ENCODE measurements around the gene VIM.

The VIM gene

GRCh38 chr10:17188644-17189172 is 39.3 kb upstream of the VIM start:
- TF ChIP-seq CTCF (conservative IDR thresholded peaks at IDR 0.05; ENCODE audit: low read depth, low read length), result no peak
- DNase-seq (ENCODE audit: low read depth), result no peak
- H3K4me3 ChIP-seq (ENCODE audit: low read depth, low read length), result no peak overlapping the region

- no peak for DNase-seq (ENCODE audit: low read depth)
- no peak overlapping the region for H3K4me3 ChIP-seq (ENCODE audit: low read depth, low read length)
- TF ChIP-seq CTCF (conservative IDR thresholded peaks at IDR 0.05; ENCODE audit: low read depth, low read length), result no peak
These were observed 37.4 kb upstream of the VIM start for GRCh38 chr10:17190602-17191001.

GRCh38 chr10:17195083-17195482 is 33.0 kb upstream of the VIM start:
- DNase-seq (ENCODE audit: low read depth), result no peak
- TF ChIP-seq CTCF (conservative IDR thresholded peaks at IDR 0.05; ENCODE audit: low read depth, low read length), result no peak
- no peak overlapping the region for H3K4me3 ChIP-seq (ENCODE audit: low read depth, low read length)

GRCh38 chr10:17196045-17196444 is 32.0 kb upstream of the VIM start:
- no peak overlapping the region for H3K4me3 ChIP-seq (ENCODE audit: low read depth, low read length)
- no peak for TF ChIP-seq CTCF (conservative IDR thresholded peaks at IDR 0.05; ENCODE audit: low read depth, low read length)
- no peak for DNase-seq (ENCODE audit: low read depth)

GRCh38 chr10:17196573-17196972 is 31.5 kb upstream of the VIM start:
- no peak for TF ChIP-seq CTCF (conservative IDR thresholded peaks at IDR 0.05; ENCODE audit: low read depth, low read length)
- DNase-seq (ENCODE audit: low read depth), result no peak
- H3K4me3 ChIP-seq (ENCODE audit: low read depth, low read length), result no peak overlapping the region

GRCh38 chr10:17199351-17199804 is 28.7 kb upstream of the VIM start:
- DNase-seq (ENCODE audit: low read depth), result peak; percentile 79
- no peak for TF ChIP-seq CTCF (conservative IDR thresholded peaks at IDR 0.05; ENCODE audit: low read depth, low read length)
- no peak overlapping the region for H3K4me3 ChIP-seq (ENCODE audit: low read depth, low read length)

Data from choroid plexus epithelial cell (primary cell).